Brain microvascular endothelial cell (primary cell): Measurements from ENCODE around the gene VASN.

ENCODE experiments used
- DNase-seq: peaks from one replicate; pipeline ENCODE4 v3.0.0-alpha.2; 2020
- H3K27ac ChIP-seq: fragments of 250-450 bp; sonication (Bioruptor Pico); 2 replicates; pipeline ENCODE4 v1.5.1; 2020; ENCODE audit warnings: mild to moderate bottlenecking, moderate library complexity
- H3K27me3 ChIP-seq: fragments of 250-450 bp; sonication (Bioruptor Pico); replicated peaks from 2 replicates; pipeline ENCODE4 v1.5.1; 2020; ENCODE audit warnings: mild to moderate bottlenecking
- H3K36me3 ChIP-seq: fragments of 250-450 bp; sonication (Bioruptor Pico); replicated peaks from 2 replicates; pipeline ENCODE4 v1.5.1; 2020; ENCODE audit warnings: mild to moderate bottlenecking
- H3K4me3 ChIP-seq: 2 replicates; pipeline ENCODE4 v1.5.1; 2011; ENCODE audit warnings: low read depth, mild to moderate bottlenecking, control low read depth, low read length, moderate library complexity
- in situ Hi-C: cut with HindIII; loops from 2 replicates; pipeline ENCODE4 v1.10.0; 2017; ENCODE audit warnings: low sequenced_read_pairs, low pct_ligation_motif_present
- TF ChIP-seq, protein P1 (sequence below): IDR thresholded peaks from 2 replicates; pipeline ENCODE4 v1.5.1; 2011; ENCODE audit warnings: low read depth, mild to moderate bottlenecking, moderate library complexity, low read length, control low read depth, inconsistent platforms; ENCODE audit errors: missing control alignments

The VASN gene

GRCh38 chr16:4325253-4325758 lies 46.3 kb upstream of the VASN start:
- in situ Hi-C loops, result no loop called here
- Histone ChIP-seq H3K36me3 (no peaks in the 10 kb centered on the region), H3K27ac (no peak overlapping the region), H3K27me3 (no peaks in the 10 kb centered on the region), H3K4me3 (no peak overlapping the region)
- TF ChIP-seq, protein P1, sequence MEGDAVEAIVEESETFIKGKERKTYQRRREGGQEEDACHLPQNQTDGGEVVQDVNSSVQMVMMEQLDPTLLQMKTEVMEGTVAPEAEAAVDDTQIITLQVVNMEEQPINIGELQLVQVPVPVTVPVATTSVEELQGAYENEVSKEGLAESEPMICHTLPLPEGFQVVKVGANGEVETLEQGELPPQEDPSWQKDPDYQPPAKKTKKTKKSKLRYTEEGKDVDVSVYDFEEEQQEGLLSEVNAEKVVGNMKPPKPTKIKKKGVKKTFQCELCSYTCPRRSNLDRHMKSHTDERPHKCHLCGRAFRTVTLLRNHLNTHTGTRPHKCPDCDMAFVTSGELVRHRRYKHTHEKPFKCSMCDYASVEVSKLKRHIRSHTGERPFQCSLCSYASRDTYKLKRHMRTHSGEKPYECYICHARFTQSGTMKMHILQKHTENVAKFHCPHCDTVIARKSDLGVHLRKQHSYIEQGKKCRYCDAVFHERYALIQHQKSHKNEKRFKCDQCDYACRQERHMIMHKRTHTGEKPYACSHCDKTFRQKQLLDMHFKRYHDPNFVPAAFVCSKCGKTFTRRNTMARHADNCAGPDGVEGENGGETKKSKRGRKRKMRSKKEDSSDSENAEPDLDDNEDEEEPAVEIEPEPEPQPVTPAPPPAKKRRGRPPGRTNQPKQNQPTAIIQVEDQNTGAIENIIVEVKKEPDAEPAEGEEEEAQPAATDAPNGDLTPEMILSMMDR, result no peak
- DNase-seq, result no peak

DNA sequence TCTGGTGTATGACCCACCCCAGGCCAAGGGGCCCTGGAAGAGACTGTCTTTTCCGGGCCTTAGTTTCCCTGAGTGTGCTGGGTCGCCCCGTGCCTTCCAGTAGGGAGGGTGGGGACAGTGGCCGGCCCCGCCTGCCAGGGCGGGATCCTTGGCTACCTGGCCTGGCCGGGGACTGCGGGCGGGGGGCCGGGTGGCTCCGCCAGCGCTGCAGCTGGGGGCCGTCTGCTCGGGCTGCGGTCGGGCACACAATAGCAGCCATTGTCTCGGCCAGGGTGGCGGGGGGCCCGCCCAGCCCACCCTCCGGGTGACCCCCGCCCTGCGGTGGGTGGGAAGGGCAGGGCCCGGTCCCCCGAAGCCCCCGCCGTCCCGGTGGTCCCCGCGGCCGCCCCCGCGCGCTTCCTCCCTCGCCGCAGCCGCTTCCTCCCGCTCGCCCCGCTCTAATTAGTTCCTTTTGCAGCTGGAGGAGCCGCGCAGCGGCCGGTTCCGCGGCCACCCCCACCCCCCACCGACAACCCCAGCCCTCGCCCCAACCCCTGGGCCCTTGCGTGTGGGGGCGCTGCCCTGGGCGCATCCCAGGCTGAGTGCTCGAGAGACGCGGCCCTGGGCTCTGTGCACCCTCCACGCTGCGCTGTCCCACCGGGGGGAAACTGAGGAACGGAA lies 44.1 kb upstream of the VASN start:
- in situ Hi-C loops, result no loop called here
- Histone ChIP-seq H3K4me3 (peak overlapping the region; percentile 56), H3K27ac (no peak overlapping the region), H3K27me3 (no peaks in the 10 kb centered on the region), H3K36me3 (no peaks in the 10 kb centered on the region)
- TF ChIP-seq, protein P1, result no peak
- DNase-seq, result no peak

- no peak overlapping the region for H3K27ac ChIP-seq
- TF ChIP-seq, protein P1, result peak; percentile 85
- in situ Hi-C loops, result no loop called here
- no peaks in the 10 kb centered on the region for H3K27me3 ChIP-seq
- peak overlapping the region; percentile 56 for H3K4me3 ChIP-seq
- H3K36me3 ChIP-seq, result no peaks in the 10 kb centered on the region
- no peak for DNase-seq
Observed at GRCh38 chr16:4328046-4328781, 43.4 kb upstream of the VASN start.

DNA sequence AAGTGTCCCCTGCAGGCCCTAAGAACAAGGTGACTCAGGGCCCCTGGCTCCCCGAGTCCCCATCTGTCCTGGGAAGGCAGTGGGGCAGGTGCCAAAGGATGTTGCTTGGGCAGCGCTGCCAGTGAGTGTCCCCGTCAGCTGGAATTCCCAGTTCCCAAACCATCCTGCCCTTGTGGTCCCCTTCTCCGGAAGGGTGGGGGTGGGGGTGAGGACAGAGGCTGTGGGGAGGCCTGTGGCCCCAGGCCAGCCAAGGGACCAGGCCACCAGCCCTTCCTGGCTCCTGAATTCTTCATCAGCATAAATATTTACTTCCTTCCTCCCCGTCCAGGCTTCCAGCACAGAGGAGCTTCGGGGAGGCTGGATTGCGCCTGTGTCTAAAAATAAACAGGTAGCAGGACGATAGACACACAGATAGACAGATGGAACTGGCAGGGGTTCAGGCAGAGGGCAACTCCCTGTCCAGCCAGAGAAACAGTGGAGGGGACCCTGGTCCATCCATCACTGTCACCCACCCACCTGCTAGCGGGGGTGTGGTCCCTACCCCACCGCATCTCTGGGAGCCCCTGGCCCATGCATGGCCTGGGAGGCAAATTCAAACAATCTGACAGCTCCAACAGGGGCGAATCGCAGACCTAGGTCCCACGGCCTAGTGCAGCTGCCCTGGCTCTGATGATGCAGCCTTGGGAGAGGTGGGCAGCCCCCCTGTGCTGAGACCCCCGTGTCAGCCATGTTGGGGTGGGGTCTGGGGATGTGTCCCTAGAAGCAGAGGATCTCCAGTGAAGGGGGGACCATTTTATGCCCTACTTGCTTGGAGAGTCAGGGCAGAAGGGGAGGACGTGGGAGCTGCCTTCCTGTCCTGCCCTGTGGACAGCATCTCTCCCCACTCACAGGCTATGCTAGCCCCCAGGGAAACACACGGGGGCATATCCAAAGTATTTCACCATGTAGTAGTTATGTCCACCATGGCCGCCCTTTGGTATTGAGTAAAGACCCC lies 42.6 kb upstream of the VASN start:
- H3K4me3 ChIP-seq, result no peak overlapping the region
- no peak for DNase-seq
- no peaks in the 10 kb centered on the region for H3K36me3 ChIP-seq

GRCh38 chr16:4330277-4330874 lies 41.3 kb upstream of the VASN start:
- no peaks in the 10 kb centered on the region for H3K27me3 ChIP-seq
- H3K36me3 ChIP-seq, result peaks cover 8% of the 10 kb centered on the region
- DNase-seq, result no peak
- no peak overlapping the region for H3K4me3 ChIP-seq
- in situ Hi-C loops, result no loop called here
- H3K27ac ChIP-seq, result no peak overlapping the region
- TF ChIP-seq, protein P1, result peak; percentile 99

More for the DNA sequence above, 42.6 kb upstream of the VASN start:
- Histone ChIP-seq H3K27me3 (no peaks in the 10 kb centered on the region), H3K27ac (no peak overlapping the region)
- TF ChIP-seq, protein P1, result no peak
- in situ Hi-C loops, result no loop called here
